Esophagus muscularis mucosa (tissue), 3 donors: Measurements from ENCODE around the gene COQ7.

Source experiments
- POLR2A ChIP-seq: fragments of 450-650 bp; IDR thresholded peaks from one replicate; pipeline ENCODE4 v1.6.1; 2017; ENCODE audit warnings: antibody characterized with exemption, moderate library complexity, mild to moderate bottlenecking, low read depth
- TF ChIP-seq, protein P1 (sequence below), 3 experiments: fragments of 200-600 bp in 2 of 3; fragments of 450-650 bp in 1 of 3; sonication (generic) in 2 of 3; IDR thresholded peaks; one replicate each; pipeline ENCODE4 v1.5.1; 2017 to 2019; ENCODE audit warnings: antibody characterized with exemption in 3 of 3, mild to moderate bottlenecking in 2 of 3, moderate library complexity in 1 of 3

DNA sequence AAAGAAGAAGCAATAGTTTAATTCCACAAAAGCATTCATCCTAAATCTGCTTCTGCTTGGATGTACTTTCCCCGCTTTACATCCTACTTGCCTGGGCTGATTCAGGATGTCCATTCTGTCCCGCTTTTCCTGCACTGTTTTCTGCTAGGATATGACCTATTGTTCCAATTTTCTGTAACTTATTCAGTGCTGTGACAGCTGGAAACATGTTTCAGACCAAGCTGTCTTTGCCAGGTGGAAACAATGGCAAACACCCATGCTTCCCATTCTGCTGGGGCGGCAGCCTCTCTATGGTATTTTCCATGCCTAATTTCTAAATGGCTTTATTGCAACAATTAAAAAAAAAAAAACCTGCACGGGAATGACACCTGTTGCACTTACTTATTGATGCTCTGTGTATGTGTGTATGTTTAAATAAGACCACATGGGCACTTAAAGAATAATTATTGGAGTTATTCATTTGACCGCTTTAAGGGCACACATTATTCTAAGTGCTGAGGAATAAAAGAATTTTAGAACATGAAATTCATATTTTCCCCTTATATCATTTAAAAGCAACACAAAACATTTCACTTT is 21.0 kb downstream of the COQ7 start:
- TF ChIP-seq, protein P1, sequence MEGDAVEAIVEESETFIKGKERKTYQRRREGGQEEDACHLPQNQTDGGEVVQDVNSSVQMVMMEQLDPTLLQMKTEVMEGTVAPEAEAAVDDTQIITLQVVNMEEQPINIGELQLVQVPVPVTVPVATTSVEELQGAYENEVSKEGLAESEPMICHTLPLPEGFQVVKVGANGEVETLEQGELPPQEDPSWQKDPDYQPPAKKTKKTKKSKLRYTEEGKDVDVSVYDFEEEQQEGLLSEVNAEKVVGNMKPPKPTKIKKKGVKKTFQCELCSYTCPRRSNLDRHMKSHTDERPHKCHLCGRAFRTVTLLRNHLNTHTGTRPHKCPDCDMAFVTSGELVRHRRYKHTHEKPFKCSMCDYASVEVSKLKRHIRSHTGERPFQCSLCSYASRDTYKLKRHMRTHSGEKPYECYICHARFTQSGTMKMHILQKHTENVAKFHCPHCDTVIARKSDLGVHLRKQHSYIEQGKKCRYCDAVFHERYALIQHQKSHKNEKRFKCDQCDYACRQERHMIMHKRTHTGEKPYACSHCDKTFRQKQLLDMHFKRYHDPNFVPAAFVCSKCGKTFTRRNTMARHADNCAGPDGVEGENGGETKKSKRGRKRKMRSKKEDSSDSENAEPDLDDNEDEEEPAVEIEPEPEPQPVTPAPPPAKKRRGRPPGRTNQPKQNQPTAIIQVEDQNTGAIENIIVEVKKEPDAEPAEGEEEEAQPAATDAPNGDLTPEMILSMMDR (IDR thresholded peaks at IDR 0.05) = no peak
- TF ChIP-seq POLR2A = no peak
